Activated CD4-positive, alpha-beta T cell treated with anti-CD3 and anti-CD28 coated beads, Interleukin-2, amount 50 U/mL, for 48 hours (primary cell): ENCODE measurements around the gene AAR2.

ENCODE experiments used
- DNase-seq, 2 experiments: peaks; one replicate each; pipeline ENCODE4 v3.0.0-alpha.2; 2020

Gene AAR2

DNA sequence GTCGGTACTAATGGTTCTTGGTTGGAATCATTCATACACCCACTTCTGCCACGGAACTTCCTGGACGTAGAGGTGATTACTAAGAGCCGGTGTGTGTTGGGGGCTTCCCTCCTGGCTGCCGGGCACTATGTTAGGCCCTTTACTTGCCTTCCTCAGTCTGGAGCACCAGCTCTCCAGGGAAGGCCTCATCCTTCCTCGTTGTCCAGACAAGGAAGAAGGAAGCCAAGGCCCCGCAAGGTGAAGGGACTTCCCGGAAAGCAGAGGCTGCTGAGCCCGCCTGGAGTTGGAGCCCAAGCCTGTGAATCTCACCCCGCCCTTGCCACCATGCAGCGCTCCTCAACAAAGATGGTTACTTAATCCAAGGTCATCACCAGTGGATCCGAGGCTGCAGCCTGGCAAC is 26.2 kb downstream of the AAR2 start:
- DNase-seq: no peak

DNA sequence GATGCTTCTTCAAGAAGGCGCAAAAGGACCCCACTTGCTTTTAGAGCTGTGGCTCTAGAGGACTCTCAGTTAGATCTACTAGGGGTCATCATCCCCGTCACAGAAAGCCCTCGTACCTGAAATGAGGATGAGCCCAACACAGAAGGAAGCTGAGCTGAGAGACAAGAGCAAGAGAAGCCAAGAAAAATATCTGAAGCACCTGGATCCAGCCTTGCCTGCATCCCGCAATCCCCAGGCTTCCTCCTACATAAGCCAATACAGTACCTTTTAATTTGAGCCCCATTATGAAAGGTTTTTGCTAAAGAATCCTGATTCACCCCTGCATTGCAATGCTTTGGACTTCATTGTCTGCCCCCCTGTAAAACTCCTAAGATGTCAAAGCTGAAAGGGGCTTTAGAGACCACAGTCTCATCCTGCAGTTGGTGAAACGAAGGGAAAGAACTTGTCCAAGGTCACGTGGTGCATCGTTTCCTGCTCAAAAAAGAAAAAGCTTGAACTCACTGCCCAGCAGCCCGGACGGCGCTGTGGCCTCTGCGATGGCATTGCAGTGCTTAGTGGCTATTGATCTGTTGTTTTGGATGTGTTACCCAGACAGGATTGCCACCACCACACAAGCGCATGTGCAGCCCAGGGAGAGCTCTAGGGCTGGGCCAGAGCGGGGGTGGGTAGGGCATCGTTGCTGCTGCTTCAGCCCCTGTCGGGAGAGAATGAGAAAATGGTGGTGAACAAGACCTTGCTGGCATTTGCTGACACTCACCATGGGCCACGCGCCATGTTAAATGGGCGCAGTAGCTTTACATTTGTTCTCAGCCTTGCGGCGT is 28.4 kb downstream of the AAR2 start:
- DNase-seq: no peak

DNA sequence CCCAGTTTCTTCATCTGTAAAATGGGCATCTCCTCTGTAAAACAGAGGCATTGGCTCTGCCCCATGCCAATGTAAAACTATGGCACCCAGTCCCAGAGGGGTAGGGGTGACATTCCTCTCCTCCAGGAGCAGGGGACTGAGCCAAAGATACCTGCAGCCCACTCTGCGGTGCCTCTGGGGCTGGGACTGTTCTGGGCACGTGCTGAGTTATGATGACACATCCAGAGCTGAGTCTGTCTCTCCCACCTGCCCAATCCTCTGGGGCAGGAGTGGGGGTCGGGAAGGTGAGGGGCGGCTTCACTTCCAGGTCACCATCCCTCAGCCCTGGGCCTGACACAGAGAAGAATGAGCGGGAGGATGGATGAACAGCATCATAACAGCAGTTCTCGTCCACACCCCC is 29.9 kb downstream of the AAR2 start:
- DNase-seq: no peak

DNA sequence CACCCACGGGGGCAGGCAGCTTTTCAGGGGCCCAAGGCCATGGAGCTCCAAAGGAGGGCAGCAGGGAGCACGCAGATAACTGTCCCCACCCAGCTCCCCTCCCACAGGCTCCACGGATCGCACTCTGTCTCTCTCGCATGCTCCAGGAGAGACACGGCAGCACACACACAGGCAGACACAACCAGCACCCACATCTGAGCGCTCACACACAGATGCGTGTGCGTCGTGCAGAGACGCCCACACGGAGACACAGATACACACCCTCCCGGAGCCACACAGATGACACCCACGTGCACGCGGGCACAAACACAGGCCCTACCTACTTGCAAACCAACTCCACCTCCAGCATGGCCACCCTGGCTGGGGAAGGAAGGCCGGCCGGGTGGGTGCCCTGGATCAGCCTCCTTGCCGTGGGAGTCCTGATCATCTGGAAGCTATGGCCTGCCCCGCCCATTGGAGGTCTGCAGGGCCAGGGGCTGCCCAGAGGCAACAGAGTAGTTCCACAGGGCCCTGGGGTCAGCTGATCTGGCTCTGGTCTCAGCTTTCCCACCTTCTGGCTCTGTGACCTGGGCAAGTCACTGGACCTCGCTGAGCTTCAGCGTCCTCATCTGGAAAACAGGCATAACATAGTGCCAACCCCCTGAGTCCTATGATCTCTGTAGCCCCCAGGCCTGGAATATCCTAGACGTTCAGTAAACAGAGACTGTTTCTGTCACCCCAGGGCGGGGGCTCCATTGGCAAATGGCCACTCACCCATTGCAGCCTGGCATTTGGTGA is 31.5 kb downstream of the AAR2 start:
- no peak for DNase-seq

- no peak for DNase-seq
Measured at GRCh38 chr20:36268440-36269342, 32.4 kb downstream of the AAR2 start.

DNA sequence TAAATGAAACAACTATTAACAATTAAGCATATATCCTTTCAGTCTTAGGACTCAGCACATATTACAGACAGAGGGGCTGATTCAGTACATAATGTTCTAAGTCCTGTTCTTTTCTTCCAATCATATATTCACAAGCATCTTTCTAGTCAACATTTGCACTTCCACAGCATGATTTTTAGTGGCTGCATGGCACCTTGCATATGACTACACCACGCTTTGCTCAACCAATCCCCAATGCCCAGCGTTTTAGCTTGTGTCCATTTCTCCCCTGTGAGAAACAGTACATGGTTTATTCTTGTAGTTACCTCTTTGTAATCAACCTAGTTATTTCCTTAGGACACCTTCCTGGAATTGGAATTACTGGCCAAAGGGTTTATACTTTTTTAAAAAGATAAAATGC is 33.2 kb downstream of the AAR2 start:
- DNase-seq: no peak

DNA sequence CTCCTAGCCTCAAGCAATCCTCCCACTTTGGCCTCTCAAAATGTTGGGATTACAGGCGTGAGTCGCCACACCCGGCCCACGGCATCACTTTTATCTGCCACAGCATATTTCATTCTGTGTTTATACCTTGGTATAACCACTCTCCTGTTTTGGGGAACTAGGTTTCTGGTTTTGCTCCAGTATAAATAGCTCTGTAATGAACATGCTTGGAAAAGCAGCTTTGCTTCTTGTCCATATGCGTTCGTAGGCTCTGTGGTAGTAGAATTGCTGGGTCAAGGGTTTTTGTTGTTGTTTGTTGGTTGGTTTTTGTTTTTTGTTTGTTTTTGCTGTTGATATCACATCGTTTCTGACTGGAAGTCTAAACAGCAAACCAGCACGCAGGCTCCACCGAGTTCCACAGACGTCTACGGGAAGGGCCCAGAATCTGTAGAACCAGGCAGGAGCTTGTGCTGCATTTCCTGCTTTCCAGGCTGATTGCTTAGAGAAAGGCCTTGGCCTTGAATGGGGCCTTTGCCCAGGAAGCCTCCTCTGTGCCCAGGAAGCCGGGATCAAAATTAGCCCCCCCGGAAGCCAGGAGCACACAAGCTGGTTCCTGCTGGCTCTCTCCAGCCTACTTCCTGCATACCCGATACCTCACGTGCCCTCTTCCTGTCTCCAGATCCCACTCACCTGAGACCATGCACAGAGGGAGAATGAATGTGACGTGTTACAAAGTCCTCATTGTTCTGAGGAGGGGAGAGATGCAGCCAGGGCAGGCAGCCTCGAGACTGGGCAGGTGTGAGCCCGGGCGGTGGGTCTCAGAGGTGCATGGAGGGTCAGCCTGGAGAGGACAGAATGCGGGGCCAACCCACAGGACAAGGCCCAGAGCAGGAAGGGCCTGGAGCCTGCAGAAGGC is 34.7 kb downstream of the AAR2 start:
- no peak for DNase-seq

GRCh38 chr20:36271639-36272546 is 35.6 kb downstream of the AAR2 start:
- DNase-seq: no peak

DNA sequence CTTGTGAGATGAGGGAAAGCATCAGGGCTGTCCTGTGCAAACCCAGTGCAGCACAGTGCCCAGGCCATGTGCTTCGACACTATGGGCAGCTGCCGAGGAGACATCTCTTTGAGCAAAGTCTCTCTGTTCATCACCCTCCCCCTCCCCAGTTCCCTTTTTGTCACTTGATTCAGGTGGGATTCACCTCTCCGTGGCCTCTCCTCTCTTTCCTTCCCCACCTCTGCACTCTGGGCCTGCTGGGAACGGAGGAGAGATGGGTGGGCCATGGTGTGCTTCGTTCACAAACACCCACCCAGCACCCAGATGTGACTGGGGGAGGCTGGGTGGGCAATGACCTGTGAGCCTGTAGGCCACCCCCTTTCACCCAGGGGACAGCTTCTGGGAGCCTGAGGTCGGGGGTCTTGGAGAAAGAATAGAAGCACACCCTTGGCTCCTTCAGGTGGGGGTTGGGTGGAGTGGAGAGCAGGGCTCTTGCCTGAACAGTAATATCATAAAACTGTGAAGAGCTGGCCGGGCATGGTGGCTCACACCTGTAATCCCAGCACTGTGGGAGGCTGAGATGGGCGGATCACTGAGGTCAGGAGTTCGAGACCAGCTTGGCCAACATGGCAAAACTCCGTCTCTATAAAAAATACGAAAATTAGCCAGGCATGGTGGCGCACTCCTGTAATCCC is 36.4 kb downstream of the AAR2 start:
- no peak for DNase-seq

DNA sequence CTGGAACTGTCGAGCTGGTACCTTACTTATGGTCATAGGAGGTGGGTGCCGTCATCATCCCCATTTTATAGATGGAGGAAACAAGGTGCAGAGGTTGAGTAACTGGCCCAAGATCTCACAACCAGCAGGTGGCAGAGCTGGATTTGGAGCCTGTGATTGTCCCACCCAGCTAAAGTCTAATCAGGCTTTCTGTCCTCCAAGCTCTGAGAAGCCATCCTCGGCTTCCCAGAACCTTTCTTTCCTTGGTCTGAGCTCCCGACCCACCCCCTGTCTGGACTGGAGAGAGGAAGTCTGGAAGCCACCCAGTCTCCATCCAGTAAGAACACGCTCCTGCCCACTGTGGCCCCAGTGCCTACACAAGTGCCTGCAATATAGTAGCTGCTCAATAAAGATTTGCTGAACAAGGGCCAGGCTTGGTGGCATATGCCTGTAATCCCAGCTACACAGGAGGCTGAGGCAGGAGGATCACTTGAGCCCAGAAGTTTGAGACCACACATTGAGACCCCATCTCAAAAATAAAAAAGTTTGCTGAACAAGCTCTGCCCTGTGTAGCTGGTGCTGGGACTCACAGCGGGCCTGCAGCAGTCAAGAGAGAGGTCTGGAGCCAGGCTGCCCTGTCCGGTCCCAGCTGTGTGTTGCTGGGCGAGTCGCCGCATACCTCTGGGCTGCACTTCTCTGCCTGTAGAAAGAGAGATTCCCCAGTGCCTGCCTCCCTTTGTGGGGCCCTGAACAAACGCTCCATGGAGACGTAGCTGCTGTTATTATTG is 37.3 kb downstream of the AAR2 start:
- DNase-seq: peak in 1 of 2 experiments; percentile 23

- no peak for DNase-seq
Measured at GRCh38 chr20:36274181-36274841, 38.0 kb downstream of the AAR2 start.

DNA sequence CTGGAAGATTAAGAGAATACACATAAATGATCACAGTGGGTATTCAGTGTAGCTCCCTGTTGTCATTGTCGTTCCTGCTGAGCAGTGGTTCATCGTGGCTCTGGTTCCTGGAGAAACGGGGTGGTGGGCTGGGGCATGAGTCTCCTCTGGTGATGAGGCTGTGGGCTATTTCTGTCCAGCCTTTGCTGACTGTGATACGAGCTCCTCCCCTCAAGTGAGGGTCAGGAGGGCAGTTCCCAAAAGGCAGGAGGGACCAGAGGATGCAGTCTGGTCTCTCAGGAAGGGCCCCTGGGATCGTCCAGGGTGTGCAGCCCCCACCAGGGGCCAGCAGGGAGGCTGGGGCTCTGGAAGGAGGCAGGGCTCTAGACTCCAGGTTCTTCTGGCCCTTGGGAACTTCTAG is 38.7 kb downstream of the AAR2 start:
- DNase-seq: no peak

DNA sequence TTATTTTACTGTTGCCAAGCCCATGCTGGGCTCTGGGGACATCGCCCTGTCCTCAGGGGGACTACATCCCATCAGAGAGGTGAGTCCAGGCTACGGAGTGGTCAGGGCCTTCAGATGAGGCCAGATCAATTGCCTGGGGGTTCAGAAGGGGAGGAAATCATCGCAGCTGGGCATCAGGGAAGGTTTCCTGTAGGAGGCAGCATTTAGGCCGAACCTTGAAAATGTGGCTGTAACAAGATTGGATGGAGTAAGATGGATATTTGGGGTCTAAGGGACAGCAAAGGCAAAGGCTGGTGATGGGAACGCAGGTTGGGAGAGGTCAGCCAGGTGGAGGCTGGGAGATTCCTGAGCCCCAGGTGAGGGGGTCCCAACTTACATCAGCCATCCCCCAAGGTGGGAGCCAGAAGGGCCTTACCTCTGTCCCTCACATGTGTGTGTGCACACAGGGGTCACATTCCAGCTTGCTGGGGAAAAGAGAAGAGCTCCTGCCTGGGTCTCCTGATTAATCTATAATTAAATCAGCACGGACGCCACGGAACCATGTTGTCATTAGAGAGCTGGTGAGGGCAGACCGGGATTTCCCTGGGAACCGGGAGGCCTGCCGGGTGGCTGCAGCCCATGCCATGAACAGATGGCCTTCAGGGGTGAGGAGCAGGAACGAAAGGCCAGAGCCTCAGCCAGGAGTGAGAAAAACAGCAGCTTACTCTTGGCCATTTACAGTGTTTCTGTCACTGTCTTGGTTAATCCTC is 39.3 kb downstream of the AAR2 start:
- no peak for DNase-seq

- DNase-seq: no peak
Measured at GRCh38 chr20:36277546-36277945, 41.3 kb downstream of the AAR2 start.

DNA sequence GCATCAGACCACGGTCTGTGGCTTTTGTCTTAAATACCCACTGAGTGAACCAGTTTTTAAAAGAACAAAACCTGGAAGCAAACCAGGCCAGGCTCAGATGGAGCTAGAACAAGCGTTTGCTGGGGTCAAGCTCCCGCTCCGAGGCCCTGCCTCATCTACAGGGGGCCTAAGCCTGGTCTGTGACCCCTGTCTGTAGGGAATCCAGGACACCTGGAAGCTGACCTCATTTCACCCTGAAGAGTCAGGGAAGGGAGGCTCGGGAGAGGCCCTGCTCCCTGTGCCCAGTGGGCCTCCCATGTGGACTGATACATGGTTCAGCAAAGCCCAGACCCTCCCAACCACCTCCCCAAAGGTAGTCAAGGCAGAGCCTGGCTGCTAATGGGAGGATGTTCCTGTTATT is 43.1 kb downstream of the AAR2 start:
- no peak for DNase-seq

DNA sequence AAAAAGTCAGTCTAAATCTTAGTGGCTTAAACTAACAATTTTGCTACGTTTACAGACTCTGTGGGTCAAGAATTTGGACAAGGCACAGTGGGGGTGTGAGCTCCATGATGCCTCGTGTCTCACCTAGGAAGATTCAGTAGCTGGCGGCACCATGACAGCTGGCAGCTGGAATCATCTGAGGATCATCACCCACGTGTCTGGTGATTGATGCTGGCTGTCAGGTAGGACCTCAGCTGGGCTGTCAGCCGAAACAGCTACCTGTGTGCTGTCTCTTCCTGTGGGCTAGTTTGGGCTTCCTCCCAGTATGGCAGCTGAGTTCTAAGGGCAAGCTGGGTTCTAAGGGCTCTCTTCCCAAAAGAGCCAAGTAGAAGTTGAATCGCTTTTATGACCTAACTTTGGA is 43.5 kb downstream of the AAR2 start:
- DNase-seq: no peak

DNA sequence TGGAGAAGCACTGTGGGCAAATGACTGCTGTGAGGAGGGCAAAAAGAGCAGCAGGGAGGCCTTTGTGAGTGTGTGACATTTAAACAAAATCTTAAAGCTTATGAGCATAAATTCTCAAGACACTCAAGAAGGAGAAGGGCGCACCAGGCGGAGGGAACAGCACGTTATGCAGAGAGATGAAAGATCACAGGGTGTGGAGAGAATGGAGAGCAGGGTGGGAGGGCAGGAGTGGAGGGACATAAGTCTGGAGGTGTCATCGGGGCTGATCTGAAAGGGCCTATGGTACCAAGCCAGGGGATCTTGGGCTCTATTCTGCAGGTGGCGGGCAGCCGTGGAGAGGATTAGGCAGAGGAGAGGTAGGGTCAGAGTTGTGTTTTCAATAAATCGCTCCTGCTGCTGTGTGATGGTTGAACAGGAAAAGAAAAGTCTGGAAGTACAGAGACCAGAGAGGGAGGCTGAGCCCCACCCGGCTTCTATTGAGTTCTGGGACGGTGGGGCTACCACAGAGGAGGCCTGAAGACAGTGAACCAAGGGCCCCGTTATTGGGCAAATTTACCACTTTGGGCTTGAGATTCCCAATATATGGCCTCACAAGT is 45.6 kb downstream of the AAR2 start:
- no peak for DNase-seq

DNA sequence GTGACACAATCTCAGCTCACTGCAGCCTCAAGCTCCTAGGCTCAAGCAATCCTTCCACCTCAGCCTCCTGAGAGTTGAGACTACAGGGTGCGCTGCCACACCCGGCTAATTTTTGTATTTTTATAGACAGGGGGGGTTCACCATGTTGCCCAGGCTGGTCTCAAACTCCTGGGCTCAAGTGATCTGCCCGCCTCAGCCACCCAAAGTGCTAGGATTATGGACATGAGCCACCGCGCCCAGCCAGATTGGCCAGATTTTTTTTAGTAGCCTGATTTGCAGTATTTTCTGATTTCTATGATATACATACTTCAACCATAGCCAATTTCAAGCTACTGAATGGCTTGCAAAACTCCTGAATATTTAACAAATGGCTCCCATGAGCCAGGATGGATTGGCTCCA is 48.5 kb downstream of the AAR2 start:
- DNase-seq: no peak
